Panc1 (cell line): ENCODE results near the gene ZFAND6. TPM values are rescaled to one million over a fixed set of nuclear protein-coding genes. Genes with fewer than 3 reads are reported as not detected.
"Not testable (repeated sequence)": the region's sequence is repeated elsewhere in the genome, so short reads cannot be mapped to it uniquely, and the experiment has no call there.

Experiments used
- ATAC-seq: fragments of 200-7000 bp; cut with Tn5 transposase; 2 replicates; pipeline ENCODE4 v1.9.1; 2020; ENCODE audit warnings: mild to moderate bottlenecking, moderate library complexity
- BruUV-seq: library from RNA; stranded (reverse); fragments of 400-500 nt; replicated peaks from 2 replicates; lab custom pipeline; 2021; lab: Mats Ljungman, UMichigan
- CTCF ChIA-PET: fragments of 300-600 bp; sonication (Branson Sonifier 250); formaldehyde crosslinking; loops from one replicate; lab custom pipeline; 2022; ENCODE audit warnings: antibody characterized with exemption; lab: Charles Lee
- POLR2A ChIA-PET: fragments of 300-600 bp; sonication (Branson Sonifier 250); formaldehyde crosslinking; loops from one replicate; lab custom pipeline; 2022; ENCODE audit warnings: antibody characterized with exemption; lab: Charles Lee
- DNase-seq: peaks from one replicate; pipeline ENCODE4 v3.0.0-alpha.2; 2010; ENCODE audit warnings: low read depth, low spot score
- H3K27ac ChIP-seq: 2 replicates; pipeline ENCODE4 v1.5.1; 2011; ENCODE audit warnings: mild to moderate bottlenecking, low read length, inconsistent platforms
- H3K27me3 ChIP-seq: fragments of 200-500 bp; sonication (Bioruptor generic); 2 replicates; pipeline ENCODE4 v1.6.0; 2014; ENCODE audit warnings: low read length, inconsistent platforms; ENCODE audit not compliant: control insufficient read depth, insufficient read depth
- H3K36me3 ChIP-seq: fragments of 200-500 bp; sonication (Bioruptor generic); 2 replicates; pipeline ENCODE4 v1.5.1; 2014; ENCODE audit warnings: inconsistent platforms, mild to moderate bottlenecking, low read length, moderate library complexity; ENCODE audit not compliant: control insufficient read depth, insufficient read depth
- H3K4me1 ChIP-seq: 2 replicates; pipeline ENCODE4 v1.5.1; 2011; ENCODE audit warnings: inconsistent platforms, mild to moderate bottlenecking, low read length, moderate library complexity; ENCODE audit not compliant: control insufficient read depth, insufficient read depth
- H3K4me3 ChIP-seq, 2 experiments: 2 replicates each; pipeline ENCODE4 v1.5.1; 2011 to 2012; ENCODE audit warnings: low read depth in 2 of 2, low read length in 2 of 2, mild to moderate bottlenecking in 2 of 2, inconsistent platforms in 1 of 2, moderate library complexity in 1 of 2
- H3K9me3 ChIP-seq: fragments of 200-500 bp; sonication (Bioruptor generic); 2 replicates; pipeline ENCODE4 v1.5.1; 2014; ENCODE audit warnings: low read depth, mild to moderate bottlenecking, inconsistent platforms, low read length, moderate library complexity; ENCODE audit not compliant: control insufficient read depth, insufficient read depth
- POLR2AphosphoS5 ChIP-seq: IDR thresholded peaks from 2 replicates; pipeline ENCODE4 v1.6.1; 2012; ENCODE audit warnings: mild to moderate bottlenecking, low read depth, low read length, moderate library complexity
- SIN3A ChIP-seq: IDR thresholded peaks from 2 replicates; pipeline ENCODE4 v1.6.1; 2012; ENCODE audit warnings: low read depth, mild to moderate bottlenecking, low read length, moderate library complexity, borderline replicate concordance; ENCODE audit not compliant: insufficient read depth
- TCF7L2 ChIP-seq: IDR thresholded peaks from 2 replicates; pipeline ENCODE4 v1.6.1; 2011; ENCODE audit warnings: mild to moderate bottlenecking, low read depth, low read length, inconsistent platforms
- in situ Hi-C: cut with HindIII; loops from 2 replicates; pipeline ENCODE4 v1.10.0; 2016; ENCODE audit warnings: low sequenced_read_pairs, low pct_unique_long_range_greater_than_20kb
- intact Hi-C: fragments of 100-400 bp; cut with micrococcal nuclease; formaldehyde crosslinking; loops from one replicate; pipeline ENCODE4 v1.10.0; 2022; ENCODE audit not compliant: unreplicated experiment
- total RNA-seq: library from RNA; stranded (reverse); gene quantifications from one replicate; pipeline ENCODE4 v1.2.1, GENCODE V29; 2021; ENCODE audit not compliant: unreplicated experiment
- TF ChIP-seq, protein P1 (sequence below): fragments of 450-650 bp; IDR thresholded peaks from 2 replicates; pipeline ENCODE4 v1.5.1; 2017; ENCODE audit warnings: mild to moderate bottlenecking
- TF ChIP-seq, protein P2 (sequence below), 2 experiments: IDR thresholded peaks; 2 replicates each; pipeline ENCODE4 v1.6.1; 2011 to 2012; ENCODE audit warnings: low read depth in 2 of 2, control low read depth in 1 of 2, low read length in 1 of 2, mild to moderate bottlenecking in 1 of 2, moderate library complexity in 1 of 2; ENCODE audit not compliant: insufficient read depth in 1 of 2

The ZFAND6 gene
- total RNA-seq, 1 experiment from 2014 or later: 73.0 TPM

- 0 out of 2 replicates have a peak, but pooled peaks have one; percentile 34 for TF ChIP-seq TCF7L2
- H3K4me3 ChIP-seq, POLR2A ChIA-PET, in situ Hi-C loops, H3K27ac ChIP-seq, H3K36me3 ChIP-seq, H3K9me3 ChIP-seq, ATAC-seq, CTCF ChIA-PET, intact Hi-C loops, H3K27me3 ChIP-seq, DNase-seq: not testable (repeated sequence)
- BruUV-seq: TSS peak; percentile 33
- H3K4me1 ChIP-seq: peaks cover 22% of the 10 kb centered on the region
Observed at GRCh38 chr15:80155378-80156175, 96.1 kb downstream of the ZFAND6 start.

DNA sequence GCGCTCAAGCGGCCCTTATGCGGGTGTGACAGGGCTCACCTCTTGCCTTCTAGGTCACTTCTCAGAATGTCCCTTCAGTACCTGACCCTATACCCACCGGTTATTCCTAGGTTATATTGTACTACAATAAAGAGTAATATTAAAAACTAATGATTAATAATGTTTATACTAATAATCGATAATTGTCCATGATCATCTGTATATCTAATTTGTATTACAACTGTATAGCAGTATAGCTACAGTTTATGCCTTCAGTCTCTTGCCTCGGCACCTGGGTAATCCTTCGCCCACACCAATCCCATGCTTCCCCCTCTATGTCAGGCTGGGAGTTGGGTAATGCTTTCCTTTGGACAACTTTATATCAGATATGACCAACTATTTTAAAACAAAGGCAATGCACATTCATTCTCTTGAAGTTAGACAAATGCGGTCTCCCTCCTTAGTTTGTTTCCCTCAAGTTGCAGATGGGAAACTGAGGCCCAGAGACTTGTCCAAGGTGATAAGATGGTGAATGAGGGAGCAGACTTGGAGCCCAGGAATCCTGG lies 96.8 kb downstream of the ZFAND6 start:
- in situ Hi-C loops (no loop called here), intact Hi-C loops (no loop called here)
- no TSS peak for BruUV-seq
- POLR2A ChIA-PET: no interaction called here
- Histone ChIP-seq H3K27me3 (no peaks in the 10 kb centered on the region), H3K4me1 (peaks cover 22% of the 10 kb centered on the region), H3K36me3 (no peaks in the 10 kb centered on the region), H3K27ac (no peak overlapping the region), H3K4me3 (no peak overlapping the region), H3K9me3 (no peaks in the 10 kb centered on the region)
- no peak for ATAC-seq
- no peak for TF ChIP-seq TCF7L2
- no peak for TF ChIP-seq SIN3A
- TF ChIP-seq, protein P1, sequence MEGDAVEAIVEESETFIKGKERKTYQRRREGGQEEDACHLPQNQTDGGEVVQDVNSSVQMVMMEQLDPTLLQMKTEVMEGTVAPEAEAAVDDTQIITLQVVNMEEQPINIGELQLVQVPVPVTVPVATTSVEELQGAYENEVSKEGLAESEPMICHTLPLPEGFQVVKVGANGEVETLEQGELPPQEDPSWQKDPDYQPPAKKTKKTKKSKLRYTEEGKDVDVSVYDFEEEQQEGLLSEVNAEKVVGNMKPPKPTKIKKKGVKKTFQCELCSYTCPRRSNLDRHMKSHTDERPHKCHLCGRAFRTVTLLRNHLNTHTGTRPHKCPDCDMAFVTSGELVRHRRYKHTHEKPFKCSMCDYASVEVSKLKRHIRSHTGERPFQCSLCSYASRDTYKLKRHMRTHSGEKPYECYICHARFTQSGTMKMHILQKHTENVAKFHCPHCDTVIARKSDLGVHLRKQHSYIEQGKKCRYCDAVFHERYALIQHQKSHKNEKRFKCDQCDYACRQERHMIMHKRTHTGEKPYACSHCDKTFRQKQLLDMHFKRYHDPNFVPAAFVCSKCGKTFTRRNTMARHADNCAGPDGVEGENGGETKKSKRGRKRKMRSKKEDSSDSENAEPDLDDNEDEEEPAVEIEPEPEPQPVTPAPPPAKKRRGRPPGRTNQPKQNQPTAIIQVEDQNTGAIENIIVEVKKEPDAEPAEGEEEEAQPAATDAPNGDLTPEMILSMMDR: no peak
- TF ChIP-seq POLR2AphosphoS5: no peak
- TF ChIP-seq, protein P2, sequence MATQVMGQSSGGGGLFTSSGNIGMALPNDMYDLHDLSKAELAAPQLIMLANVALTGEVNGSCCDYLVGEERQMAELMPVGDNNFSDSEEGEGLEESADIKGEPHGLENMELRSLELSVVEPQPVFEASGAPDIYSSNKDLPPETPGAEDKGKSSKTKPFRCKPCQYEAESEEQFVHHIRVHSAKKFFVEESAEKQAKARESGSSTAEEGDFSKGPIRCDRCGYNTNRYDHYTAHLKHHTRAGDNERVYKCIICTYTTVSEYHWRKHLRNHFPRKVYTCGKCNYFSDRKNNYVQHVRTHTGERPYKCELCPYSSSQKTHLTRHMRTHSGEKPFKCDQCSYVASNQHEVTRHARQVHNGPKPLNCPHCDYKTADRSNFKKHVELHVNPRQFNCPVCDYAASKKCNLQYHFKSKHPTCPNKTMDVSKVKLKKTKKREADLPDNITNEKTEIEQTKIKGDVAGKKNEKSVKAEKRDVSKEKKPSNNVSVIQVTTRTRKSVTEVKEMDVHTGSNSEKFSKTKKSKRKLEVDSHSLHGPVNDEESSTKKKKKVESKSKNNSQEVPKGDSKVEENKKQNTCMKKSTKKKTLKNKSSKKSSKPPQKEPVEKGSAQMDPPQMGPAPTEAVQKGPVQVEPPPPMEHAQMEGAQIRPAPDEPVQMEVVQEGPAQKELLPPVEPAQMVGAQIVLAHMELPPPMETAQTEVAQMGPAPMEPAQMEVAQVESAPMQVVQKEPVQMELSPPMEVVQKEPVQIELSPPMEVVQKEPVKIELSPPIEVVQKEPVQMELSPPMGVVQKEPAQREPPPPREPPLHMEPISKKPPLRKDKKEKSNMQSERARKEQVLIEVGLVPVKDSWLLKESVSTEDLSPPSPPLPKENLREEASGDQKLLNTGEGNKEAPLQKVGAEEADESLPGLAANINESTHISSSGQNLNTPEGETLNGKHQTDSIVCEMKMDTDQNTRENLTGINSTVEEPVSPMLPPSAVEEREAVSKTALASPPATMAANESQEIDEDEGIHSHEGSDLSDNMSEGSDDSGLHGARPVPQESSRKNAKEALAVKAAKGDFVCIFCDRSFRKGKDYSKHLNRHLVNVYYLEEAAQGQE (IDR thresholded peaks at IDR 0.05; ENCODE audit: insufficient read depth in 1 of 2, low read depth in 2 of 2, low read length in 1 of 2): no peak
- DNase-seq: no peak
- CTCF ChIA-PET: no interaction called here

- peaks cover 19% of the 10 kb centered on the region for H3K4me1 ChIP-seq
- no peak for DNase-seq
- ChIA-PET POLR2A (no interaction called here), CTCF (no interaction called here)
- intact Hi-C loops (no loop called here), in situ Hi-C loops (no loop called here)
- H3K27me3 ChIP-seq: no peaks in the 10 kb centered on the region
- no peaks in the 10 kb centered on the region for H3K9me3 ChIP-seq
- TF ChIP-seq SIN3A (no peak), POLR2AphosphoS5 (no peak), TCF7L2 (no peak)
- TF ChIP-seq, protein P1: no peak
- TF ChIP-seq, protein P2 (IDR thresholded peaks at IDR 0.05; ENCODE audit: insufficient read depth in 1 of 2, low read depth in 2 of 2, low read length in 1 of 2): no peak
- no TSS peak for BruUV-seq
- no peak for ATAC-seq
- H3K36me3 ChIP-seq: no peaks in the 10 kb centered on the region
- H3K27ac ChIP-seq: no peak overlapping the region
- H3K4me3 ChIP-seq: no peak overlapping the region
Observed at GRCh38 chr15:80157215-80157614, 97.7 kb downstream of the ZFAND6 start.
